Activated CD4-positive, alpha-beta T cell treated with anti-CD3 and anti-CD28 coated beads for 4 hours (primary cell): Measurements from ENCODE around the gene GDPD2.

Source experiments
- DNase-seq, 2 donors: peaks; one replicate each; pipeline ENCODE4 v3.0.0-alpha.2; 2020

Gene GDPD2

GRCh38 chrX:70476934-70477733 is 54.0 kb downstream of the GDPD2 start:
- DNase-seq: no peak

GRCh38 chrX:70477734-70478075 is 54.6 kb downstream of the GDPD2 start:
- DNase-seq: no peak

GRCh38 chrX:70478526-70479245 is 55.6 kb downstream of the GDPD2 start:
- no peak for DNase-seq

GRCh38 chrX:70479247-70479921 is 56.3 kb downstream of the GDPD2 start:
- no peak for DNase-seq

- no peak for DNase-seq
Observed at GRCh38 chrX:70479922-70480659, 57.0 kb downstream of the GDPD2 start.

GRCh38 chrX:70480660-70481018 is 57.5 kb downstream of the GDPD2 start:
- DNase-seq: no peak

- DNase-seq: no peak
Observed at GRCh38 chrX:70481471-70482270, 58.6 kb downstream of the GDPD2 start.

GRCh38 chrX:70482300-70482699 is 59.2 kb downstream of the GDPD2 start:
- DNase-seq: no peak
